Measurements from ENCODE around the gene AFAP1.

- TF ChIP-seq RAD21 (IDR thresholded peaks at IDR 0.05 in 1 of 2, conservative IDR thresholded peaks at IDR 0.05 in 1 of 2; ENCODE audit: low read depth in 2 of 2, low read length in 2 of 2): no peak
- TF ChIP-seq TCF12 (IDR thresholded peaks at IDR 0.05; ENCODE audit: low read depth, low read length): no peak
- no peak for TF ChIP-seq POLR2A (IDR thresholded peaks at IDR 0.05; ENCODE audit: control extremely low read depth in 1 of 2, low read depth in 2 of 2, low read length in 2 of 2)
- no peak for TF ChIP-seq SP1 (IDR thresholded peaks at IDR 0.05; ENCODE audit: low read depth, low read length)
- no peak for TF ChIP-seq TAF1 (IDR thresholded peaks at IDR 0.05; ENCODE audit: low read depth, low read length)
- no peak for TF ChIP-seq EZH2 (IDR thresholded peaks at IDR 0.05; ENCODE audit: low read depth, low read length, severe bottlenecking)
- no peak for TF ChIP-seq EP300 (IDR thresholded peaks at IDR 0.05; ENCODE audit: borderline replicate concordance in 1 of 2, low read depth in 2 of 2, low read length in 2 of 2)
- TF ChIP-seq, protein P1, sequence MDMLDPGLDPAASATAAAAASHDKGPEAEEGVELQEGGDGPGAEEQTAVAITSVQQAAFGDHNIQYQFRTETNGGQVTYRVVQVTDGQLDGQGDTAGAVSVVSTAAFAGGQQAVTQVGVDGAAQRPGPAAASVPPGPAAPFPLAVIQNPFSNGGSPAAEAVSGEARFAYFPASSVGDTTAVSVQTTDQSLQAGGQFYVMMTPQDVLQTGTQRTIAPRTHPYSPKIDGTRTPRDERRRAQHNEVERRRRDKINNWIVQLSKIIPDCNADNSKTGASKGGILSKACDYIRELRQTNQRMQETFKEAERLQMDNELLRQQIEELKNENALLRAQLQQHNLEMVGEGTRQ (IDR thresholded peaks at IDR 0.05; ENCODE audit: low read length): no peak
- TF ChIP-seq, protein P2, sequence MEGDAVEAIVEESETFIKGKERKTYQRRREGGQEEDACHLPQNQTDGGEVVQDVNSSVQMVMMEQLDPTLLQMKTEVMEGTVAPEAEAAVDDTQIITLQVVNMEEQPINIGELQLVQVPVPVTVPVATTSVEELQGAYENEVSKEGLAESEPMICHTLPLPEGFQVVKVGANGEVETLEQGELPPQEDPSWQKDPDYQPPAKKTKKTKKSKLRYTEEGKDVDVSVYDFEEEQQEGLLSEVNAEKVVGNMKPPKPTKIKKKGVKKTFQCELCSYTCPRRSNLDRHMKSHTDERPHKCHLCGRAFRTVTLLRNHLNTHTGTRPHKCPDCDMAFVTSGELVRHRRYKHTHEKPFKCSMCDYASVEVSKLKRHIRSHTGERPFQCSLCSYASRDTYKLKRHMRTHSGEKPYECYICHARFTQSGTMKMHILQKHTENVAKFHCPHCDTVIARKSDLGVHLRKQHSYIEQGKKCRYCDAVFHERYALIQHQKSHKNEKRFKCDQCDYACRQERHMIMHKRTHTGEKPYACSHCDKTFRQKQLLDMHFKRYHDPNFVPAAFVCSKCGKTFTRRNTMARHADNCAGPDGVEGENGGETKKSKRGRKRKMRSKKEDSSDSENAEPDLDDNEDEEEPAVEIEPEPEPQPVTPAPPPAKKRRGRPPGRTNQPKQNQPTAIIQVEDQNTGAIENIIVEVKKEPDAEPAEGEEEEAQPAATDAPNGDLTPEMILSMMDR (IDR thresholded peaks at IDR 0.05; ENCODE audit: control extremely low read depth in 1 of 3, insufficient read depth in 1 of 3, low read depth in 1 of 3, low read length in 3 of 3): no peak
Observed at GRCh38 chr4:7933651-7934510, 5.8 kb downstream of the AFAP1 start.

All from H1 (cell line).